HUES48 (cell line): ENCODE measurements around the gene SRGAP2.
"Not testable (repeated sequence)": the region's sequence is repeated elsewhere in the genome, so short reads cannot be mapped to it uniquely, and the experiment has no call there.

Experiments used
- H3K27ac ChIP-seq: one replicate; pipeline ENCODE4 v1.7.0; 2013; ENCODE audit warnings: low read depth, low read length, inconsistent platforms
- H3K27me3 ChIP-seq: 2 replicates; pipeline ENCODE4 v1.6.1; 2013; ENCODE audit warnings: mild to moderate bottlenecking, low read length; ENCODE audit not compliant: control insufficient read depth, insufficient read depth
- H3K36me3 ChIP-seq: 2 replicates; pipeline ENCODE4 v1.6.1; 2013; ENCODE audit warnings: low read length; ENCODE audit not compliant: control insufficient read depth, insufficient read depth
- H3K4me1 ChIP-seq: 2 replicates; pipeline ENCODE4 v1.6.1; 2013; ENCODE audit warnings: mild to moderate bottlenecking, low read length; ENCODE audit not compliant: control insufficient read depth, insufficient read depth
- H3K4me3 ChIP-seq: 2 replicates; pipeline ENCODE4 v1.5.1; 2013; ENCODE audit warnings: mild to moderate bottlenecking, low read depth, low read length
- H3K9ac ChIP-seq: 2 replicates; pipeline ENCODE4 v1.6.1; 2013; ENCODE audit warnings: mild to moderate bottlenecking, low read depth, low read length, moderate library complexity
- H3K9me3 ChIP-seq: 2 replicates; pipeline ENCODE4 v1.6.1; 2013; ENCODE audit warnings: low read length; ENCODE audit not compliant: control insufficient read depth, insufficient read depth

The SRGAP2 gene

DNA sequence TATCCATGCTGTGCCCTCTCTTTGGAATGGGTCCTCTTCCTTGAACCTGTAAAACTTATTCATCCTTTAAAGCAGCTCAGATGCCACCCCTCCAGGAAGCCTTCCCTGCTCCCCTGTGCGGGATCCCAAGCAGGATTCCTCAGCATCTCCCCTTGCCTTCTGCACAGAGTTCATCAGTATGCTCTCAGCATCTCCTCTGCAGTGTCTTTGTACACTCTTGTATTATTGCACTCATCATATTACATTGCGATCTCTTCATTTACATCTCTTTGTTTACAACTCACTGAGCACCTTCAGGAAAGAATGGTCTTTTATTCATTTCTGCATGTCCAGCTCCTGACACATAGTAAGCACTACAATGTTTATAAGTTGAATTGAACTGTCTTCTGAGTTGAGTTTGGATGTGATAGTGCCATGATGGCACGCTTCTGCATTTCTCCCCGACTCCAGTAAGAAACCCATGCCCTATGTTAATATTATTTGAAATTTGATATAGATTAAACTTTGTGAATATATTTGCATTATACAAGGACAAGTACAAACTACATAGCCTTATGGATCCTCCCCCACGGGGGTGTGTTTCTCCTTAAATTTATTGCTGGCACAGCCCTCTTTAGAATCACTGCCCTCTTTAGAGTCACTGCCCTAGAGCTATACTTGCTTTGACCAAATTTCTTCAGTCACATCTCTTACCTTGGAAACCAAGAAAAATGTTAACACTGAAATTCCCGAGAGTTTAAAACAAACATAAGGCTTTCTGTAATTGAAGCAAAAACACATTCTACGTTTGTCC, 12.5 kb downstream of the SRGAP2 start:
- not testable (repeated sequence) for H3K27ac ChIP-seq, H3K4me1 ChIP-seq, H3K36me3 ChIP-seq, H3K9ac ChIP-seq, H3K4me3 ChIP-seq, H3K9me3 ChIP-seq, H3K27me3 ChIP-seq

DNA sequence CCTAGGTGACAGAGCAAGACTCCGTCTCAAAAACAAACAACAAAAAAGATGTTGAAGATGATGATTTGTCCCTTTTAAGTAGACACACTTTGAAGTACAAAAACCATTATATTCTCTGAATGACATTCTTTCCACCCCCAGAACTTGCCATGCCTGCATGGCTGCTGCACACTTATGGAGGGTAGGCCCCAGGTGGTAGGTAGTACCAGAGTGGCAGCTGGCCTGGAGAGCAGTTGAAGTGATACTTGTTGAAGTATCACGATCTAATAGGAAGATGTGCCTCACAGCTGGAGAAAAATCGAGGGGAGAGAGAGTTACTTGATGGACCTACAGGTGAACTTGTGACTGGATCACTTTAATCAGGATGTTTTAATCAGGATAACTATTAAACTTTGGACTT, 14.9 kb downstream of the SRGAP2 start:
- H3K9ac ChIP-seq, H3K4me1 ChIP-seq, H3K9me3 ChIP-seq, H3K4me3 ChIP-seq, H3K27me3 ChIP-seq, H3K36me3 ChIP-seq, H3K27ac ChIP-seq: not testable (repeated sequence)

- not testable (repeated sequence) for H3K4me1 ChIP-seq, H3K36me3 ChIP-seq, H3K9me3 ChIP-seq, H3K9ac ChIP-seq, H3K27ac ChIP-seq, H3K4me3 ChIP-seq, H3K27me3 ChIP-seq
These were observed 15.4 kb downstream of the SRGAP2 start for GRCh38 chr1:206218765-206219164.

DNA sequence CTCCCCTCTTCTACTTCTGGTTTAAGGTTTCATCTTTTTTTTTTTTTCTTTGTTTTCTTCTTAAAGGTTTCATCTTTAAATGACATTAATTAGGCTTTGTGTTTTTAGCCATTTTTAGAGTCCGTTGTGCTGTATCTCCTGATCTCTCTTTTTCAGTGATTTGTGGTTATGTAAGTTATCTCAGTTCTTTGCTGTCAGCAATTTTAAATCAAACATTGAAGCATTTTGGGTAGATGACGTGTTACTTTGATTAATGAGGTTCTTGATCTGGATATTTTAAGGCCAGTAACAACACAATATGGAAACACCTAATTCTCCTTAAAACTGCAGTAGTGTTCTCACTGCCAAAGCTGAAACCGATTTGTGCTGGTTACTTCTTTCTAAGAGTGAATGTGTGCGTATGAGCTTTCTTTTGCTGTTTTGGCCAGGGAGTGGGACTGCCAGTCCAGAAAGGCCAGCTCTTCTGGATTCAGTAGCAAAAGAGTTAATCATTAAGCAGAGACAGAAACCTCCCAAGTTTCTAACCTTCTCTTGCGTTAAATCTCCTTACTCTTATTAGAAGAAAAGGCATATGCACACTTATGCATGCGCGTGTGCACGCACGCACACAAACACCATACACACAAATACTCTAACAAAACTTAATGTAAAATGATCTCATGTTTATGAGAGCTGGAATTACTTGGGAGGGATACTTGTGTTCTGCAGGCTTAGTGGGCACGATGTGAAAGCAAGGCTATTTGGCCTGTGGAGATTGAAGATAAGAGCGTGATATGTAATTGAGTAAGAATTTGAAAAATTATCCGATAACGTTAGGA, 16.4 kb downstream of the SRGAP2 start:
- not testable (repeated sequence) for H3K4me3 ChIP-seq, H3K9ac ChIP-seq, H3K4me1 ChIP-seq, H3K27ac ChIP-seq, H3K27me3 ChIP-seq, H3K9me3 ChIP-seq, H3K36me3 ChIP-seq

GRCh38 chr1:206220332-206221000, 17.1 kb downstream of the SRGAP2 start:
- H3K9ac ChIP-seq, H3K4me1 ChIP-seq, H3K4me3 ChIP-seq, H3K27ac ChIP-seq, H3K27me3 ChIP-seq, H3K9me3 ChIP-seq, H3K36me3 ChIP-seq: not testable (repeated sequence)

DNA sequence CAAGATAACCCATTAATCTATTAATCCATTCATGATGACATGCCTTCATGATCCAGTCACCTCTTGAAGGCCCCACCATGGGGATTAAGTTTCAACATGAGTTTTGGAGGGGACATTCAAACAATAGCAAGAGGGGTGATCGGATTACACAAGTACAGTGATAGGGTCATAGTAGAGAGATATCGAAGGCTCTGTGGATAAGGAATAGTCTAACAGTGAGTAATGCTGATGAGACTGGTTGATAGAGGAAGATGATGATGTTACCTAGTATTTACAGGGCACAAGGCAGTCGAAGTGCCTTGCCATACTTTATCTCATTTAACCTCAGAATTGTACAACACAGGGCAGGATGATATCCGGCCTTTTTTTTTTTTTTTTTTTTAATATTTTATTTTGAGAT, 18.2 kb downstream of the SRGAP2 start:
- not testable (repeated sequence) for H3K27me3 ChIP-seq, H3K9me3 ChIP-seq, H3K9ac ChIP-seq, H3K27ac ChIP-seq, H3K4me3 ChIP-seq, H3K36me3 ChIP-seq, H3K4me1 ChIP-seq

DNA sequence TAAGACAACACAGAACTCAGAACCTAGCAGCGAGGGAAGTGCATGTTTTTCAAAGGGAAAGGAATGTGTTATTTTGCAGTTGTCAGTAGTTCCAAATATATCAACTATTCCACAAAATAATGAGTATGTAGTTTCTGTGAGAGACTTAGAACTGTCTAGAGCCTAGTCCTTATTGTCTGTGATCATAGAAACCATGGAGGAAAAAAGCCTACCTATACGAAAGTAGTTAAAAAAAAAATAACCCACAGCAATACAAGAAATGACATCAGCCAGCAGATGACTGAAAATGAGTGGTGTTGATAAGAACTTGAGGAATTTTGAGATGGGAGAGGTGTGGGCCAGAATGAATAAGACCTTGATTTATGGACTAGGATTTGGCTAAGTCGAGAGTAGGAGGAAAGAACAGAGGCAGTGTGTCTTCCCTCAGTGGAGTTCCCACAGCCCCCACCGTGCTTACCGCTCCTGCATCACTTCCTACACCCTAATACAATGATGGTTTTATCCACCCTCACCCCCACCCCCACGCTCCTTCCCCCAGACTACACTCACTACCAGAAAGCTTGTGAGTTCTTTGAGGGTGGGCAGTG, 20.9 kb downstream of the SRGAP2 start:
- H3K4me1 ChIP-seq, H3K36me3 ChIP-seq, H3K27me3 ChIP-seq, H3K27ac ChIP-seq, H3K4me3 ChIP-seq, H3K9me3 ChIP-seq, H3K9ac ChIP-seq: not testable (repeated sequence)

GRCh38 chr1:206225386-206225785, 22.0 kb downstream of the SRGAP2 start:
- H3K36me3 ChIP-seq, H3K9ac ChIP-seq, H3K27ac ChIP-seq, H3K9me3 ChIP-seq, H3K27me3 ChIP-seq, H3K4me1 ChIP-seq, H3K4me3 ChIP-seq: not testable (repeated sequence)

- H3K9ac ChIP-seq, H3K4me3 ChIP-seq, H3K9me3 ChIP-seq, H3K27ac ChIP-seq, H3K27me3 ChIP-seq, H3K36me3 ChIP-seq, H3K4me1 ChIP-seq: not testable (repeated sequence)
These were observed 23.5 kb downstream of the SRGAP2 start for GRCh38 chr1:206226886-206227285.

DNA sequence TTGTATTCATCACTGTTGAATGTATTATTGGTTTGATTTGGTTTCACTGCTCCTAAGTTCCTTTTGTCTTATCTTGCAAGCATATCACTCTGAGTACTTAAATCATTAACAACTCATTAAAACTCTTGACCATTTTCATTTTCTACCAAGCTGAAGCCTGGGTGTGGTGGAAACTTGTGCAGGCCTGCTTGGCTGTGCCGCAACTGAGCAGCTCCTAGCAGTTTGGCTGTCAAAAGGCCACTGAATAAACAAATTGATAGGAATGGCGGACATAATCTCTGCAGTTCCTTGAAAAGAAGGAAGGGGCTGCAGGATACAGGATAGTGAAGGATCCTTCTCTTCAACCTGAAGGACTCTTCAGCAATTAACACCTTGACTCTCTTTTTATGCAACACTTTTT, 25.9 kb downstream of the SRGAP2 start:
- H3K9ac ChIP-seq, H3K4me1 ChIP-seq, H3K4me3 ChIP-seq, H3K27ac ChIP-seq, H3K36me3 ChIP-seq, H3K9me3 ChIP-seq, H3K27me3 ChIP-seq: not testable (repeated sequence)

- not testable (repeated sequence) for H3K27me3 ChIP-seq, H3K27ac ChIP-seq, H3K4me3 ChIP-seq, H3K36me3 ChIP-seq, H3K4me1 ChIP-seq, H3K9ac ChIP-seq, H3K9me3 ChIP-seq
These were observed 28.6 kb downstream of the SRGAP2 start for GRCh38 chr1:206231989-206232388.
